Activated CD4-positive, alpha-beta memory T cell treated with anti-CD3 and anti-CD28 coated beads for 36 hours (primary cell): ENCODE data around the gene GLP2R. TPM values are rescaled to one million over a fixed set of nuclear protein-coding genes. Genes with fewer than 3 reads are reported as not detected.

Source experiments
- CTCF ChIA-PET: fragments of 350-600 bp; sonication (Branson Sonifier 250); formaldehyde crosslinking; loops from one replicate; lab custom pipeline; 2021; ENCODE audit warnings: antibody characterized with exemption, inconsistent platforms; lab: Charles Lee
- POLR2A ChIA-PET: fragments of 350-600 bp; sonication (Branson Sonifier 250); formaldehyde crosslinking; loops from one replicate; lab custom pipeline; 2021; ENCODE audit warnings: antibody characterized with exemption; lab: Charles Lee
- DNase-seq: peaks from one replicate; pipeline ENCODE4 v3.0.0-alpha.2; 2020
- H3K27ac Mint-ChIP-seq: one replicate; pipeline ENCODE4 v1.8.0; 2021; ENCODE audit warnings: mixed read lengths
- H3K27me3 Mint-ChIP-seq: one replicate; pipeline ENCODE4 v1.8.0; 2021; ENCODE audit warnings: mixed read lengths
- H3K36me3 Mint-ChIP-seq: one replicate; pipeline ENCODE4 v1.8.0; 2021; ENCODE audit warnings: mixed read lengths
- H3K4me1 Mint-ChIP-seq: one replicate; pipeline ENCODE4 v1.8.0; 2021; ENCODE audit warnings: low read depth, mixed read lengths
- H3K4me3 Mint-ChIP-seq: one replicate; pipeline ENCODE4 v1.8.0; 2021; ENCODE audit warnings: mild to moderate bottlenecking, mixed read lengths
- H3K9me3 Mint-ChIP-seq: one replicate; pipeline ENCODE4 v1.8.0; 2021; ENCODE audit warnings: mixed read lengths
- intact Hi-C: fragments of 100-400 bp; cut with micrococcal nuclease; formaldehyde crosslinking; loops from one replicate; pipeline ENCODE4 v1.15.1; 2023
- total RNA-seq, 2 experiments: library from RNA; stranded (reverse); gene quantifications; one replicate each; pipeline ENCODE4 v1.2.3, GENCODE V29; 2021

Gene GLP2R
- total RNA-seq, 2 experiments from 2014 or later = not detected

DNA sequence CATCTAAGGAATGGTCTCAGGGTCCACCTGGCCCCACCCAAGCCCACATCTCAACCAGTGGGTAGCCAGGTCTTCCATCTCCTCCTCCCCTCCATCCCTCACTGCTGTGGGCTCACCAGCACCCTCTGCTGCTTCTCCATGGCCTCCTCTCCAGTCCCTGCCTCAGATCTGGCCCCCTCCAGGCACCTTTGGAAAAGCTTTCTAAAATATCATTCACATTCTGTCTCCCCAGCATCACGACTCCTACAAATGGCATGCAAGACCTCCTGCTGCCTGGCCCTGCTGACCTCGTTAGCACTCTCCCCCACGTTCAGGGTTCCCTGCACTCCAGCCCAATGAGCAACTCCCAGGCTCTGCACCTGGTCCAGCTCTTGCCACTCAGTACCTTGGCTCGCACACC is 13.7 kb downstream of the GLP2R start:
- CTCF ChIA-PET = no interaction called here
- Mint-ChIP-seq H3K9me3 (no peaks in the 10 kb centered on the region), H3K27ac (no peak overlapping the region), H3K4me3 (no peak overlapping the region), H3K4me1 (no peaks in the 10 kb centered on the region), H3K27me3 (peaks cover 12% of the 10 kb centered on the region), H3K36me3 (no peaks in the 10 kb centered on the region)
- intact Hi-C loops = no loop called here
- DNase-seq = no peak
- POLR2A ChIA-PET = no interaction called here

DNA sequence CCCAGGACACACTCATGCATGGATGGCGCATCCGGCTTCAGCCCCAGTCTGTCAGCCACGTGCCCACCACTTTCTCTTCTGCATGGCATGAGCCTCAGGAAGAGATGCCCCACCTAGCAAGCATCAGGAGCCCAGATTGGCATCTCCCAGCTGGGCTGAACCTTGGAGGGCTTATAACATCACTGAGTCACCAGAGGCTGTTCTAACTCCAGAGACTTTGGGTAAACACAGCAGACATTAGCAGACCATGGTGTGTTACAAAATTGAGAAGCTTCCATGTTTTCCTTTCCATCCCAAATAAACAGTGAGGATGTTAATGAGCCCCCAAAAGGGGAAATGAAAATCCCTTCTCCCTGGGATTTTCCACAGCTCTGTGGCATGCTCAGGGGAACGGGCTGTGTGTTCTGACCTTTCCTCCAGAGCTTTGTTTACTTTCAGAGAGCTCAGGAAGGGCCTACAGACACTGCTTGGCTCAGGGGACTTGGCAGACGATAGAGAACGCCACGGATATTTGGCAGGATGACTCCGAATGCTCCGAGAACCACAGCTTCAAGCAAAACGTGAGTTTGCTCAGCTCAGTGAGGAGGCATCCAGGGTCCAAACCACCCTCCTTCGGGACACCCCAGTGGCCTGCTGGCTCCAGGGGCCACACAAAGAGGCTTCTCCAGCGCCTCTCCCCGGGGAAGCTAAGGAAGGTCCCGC is 16.5 kb downstream of the GLP2R start:
- no peaks in the 10 kb centered on the region for H3K4me1 Mint-ChIP-seq
- H3K36me3 Mint-ChIP-seq = no peaks in the 10 kb centered on the region
- H3K9me3 Mint-ChIP-seq = no peaks in the 10 kb centered on the region
- no peak overlapping the region for H3K27ac Mint-ChIP-seq
- H3K27me3 Mint-ChIP-seq = peaks cover 10% of the 10 kb centered on the region
- intact Hi-C loops = no loop called here
- no peak for DNase-seq
- ChIA-PET POLR2A (no interaction called here), CTCF (no interaction called here)
- H3K4me3 Mint-ChIP-seq = no peak overlapping the region

DNA sequence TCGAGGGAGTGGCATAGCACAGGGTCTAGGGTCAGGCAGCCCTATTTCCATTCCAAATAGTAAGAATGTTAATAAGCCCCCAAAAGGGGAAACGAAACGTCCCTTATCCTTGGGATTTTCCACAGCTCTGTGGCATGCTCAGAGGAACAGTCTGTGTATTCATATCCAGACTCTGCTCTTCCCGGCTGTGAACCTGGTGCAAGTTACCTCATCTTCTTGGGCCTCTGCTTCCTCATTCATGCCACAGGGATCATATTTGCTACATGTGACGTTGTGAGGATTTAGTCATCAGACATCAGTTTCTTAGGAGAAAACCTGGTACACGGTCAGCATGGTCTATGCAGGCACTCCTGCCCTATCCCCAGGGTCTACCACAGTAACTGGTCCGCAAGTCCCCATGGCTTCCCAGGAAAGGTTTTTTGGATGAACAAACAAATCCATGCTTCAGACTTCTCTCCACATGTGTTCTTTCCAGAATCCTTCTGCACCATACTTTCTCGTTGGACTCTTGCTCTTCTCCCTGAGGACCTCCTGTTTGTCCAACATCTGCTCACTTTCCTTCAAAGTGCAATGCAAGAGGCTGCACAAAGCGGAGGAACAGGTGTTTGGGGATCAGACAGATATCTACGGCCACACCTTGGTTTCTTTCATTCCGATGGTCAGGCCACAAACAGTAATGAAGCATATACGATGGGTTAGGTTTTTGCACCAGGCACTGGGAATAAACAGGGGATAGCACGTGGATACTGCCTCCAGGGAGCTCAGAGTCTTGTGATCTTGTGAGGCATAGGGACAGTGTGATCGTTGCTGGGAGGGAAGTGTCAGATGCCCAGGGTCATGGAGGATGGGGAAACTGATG is 17.7 kb downstream of the GLP2R start:
- POLR2A ChIA-PET = no interaction called here
- DNase-seq = no peak
- no peaks in the 10 kb centered on the region for H3K36me3 Mint-ChIP-seq

DNA sequence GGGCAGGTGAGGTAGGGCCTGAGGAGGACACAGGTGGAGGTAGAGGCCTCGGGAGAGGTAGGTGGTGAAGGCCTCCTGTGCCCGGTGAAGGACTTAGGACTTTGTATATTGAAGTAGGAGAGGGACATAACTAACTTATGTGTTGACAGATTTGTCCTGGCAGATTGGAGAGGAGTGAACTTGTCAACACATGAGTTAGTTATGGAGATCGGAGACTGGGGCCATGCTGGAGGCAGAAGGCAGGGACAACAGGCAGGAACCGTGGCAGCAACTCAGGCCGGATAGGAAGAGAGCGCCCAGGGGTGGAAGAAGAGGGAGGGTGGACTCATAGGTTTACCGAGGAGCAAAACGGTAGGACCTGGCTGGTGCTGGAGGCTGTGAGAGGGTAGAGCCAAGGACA is 18.4 kb downstream of the GLP2R start:
- no peak overlapping the region for H3K27ac Mint-ChIP-seq
- H3K36me3 Mint-ChIP-seq = no peaks in the 10 kb centered on the region
- POLR2A ChIA-PET = no interaction called here
- no peaks in the 10 kb centered on the region for H3K4me1 Mint-ChIP-seq
- intact Hi-C loops = no loop called here
- DNase-seq = no peak
- no peak overlapping the region for H3K4me3 Mint-ChIP-seq
- H3K27me3 Mint-ChIP-seq = peaks cover 4% of the 10 kb centered on the region
- H3K9me3 Mint-ChIP-seq = no peaks in the 10 kb centered on the region
- CTCF ChIA-PET = no interaction called here

More for the DNA sequence above, 17.7 kb downstream of the GLP2R start:
- Mint-ChIP-seq H3K27me3 (peaks cover 6% of the 10 kb centered on the region), H3K4me3 (no peak overlapping the region), H3K9me3 (no peaks in the 10 kb centered on the region), H3K27ac (no peak overlapping the region), H3K4me1 (no peaks in the 10 kb centered on the region)
- CTCF ChIA-PET = no interaction called here
- intact Hi-C loops = no loop called here

DNA sequence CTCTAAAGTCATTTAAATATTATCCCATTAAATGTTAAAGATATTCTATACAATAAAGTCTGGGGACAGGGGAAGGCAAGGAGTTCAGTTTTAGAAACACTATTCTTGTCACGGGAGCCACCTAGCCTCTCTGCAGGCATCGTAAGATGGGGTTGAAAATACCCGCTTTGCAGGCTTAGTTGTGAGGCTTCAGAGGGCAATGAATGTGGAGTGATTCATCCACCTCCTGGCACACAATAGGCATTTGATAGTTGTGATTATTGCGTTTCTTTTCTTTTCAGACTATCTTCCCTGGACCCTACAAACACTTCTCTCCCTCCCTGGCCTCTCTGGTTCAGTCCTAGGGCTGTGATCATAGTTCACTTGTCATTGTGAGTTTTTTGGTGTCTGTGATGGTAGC is 19.6 kb downstream of the GLP2R start:
- DNase-seq = no peak
- H3K27me3 Mint-ChIP-seq = peaks cover 1% of the 10 kb centered on the region
- no peaks in the 10 kb centered on the region for H3K9me3 Mint-ChIP-seq
- H3K4me1 Mint-ChIP-seq = no peaks in the 10 kb centered on the region
- H3K36me3 Mint-ChIP-seq = no peaks in the 10 kb centered on the region
- ChIA-PET POLR2A (no interaction called here), CTCF (no interaction called here)
- H3K4me3 Mint-ChIP-seq = no peak overlapping the region
- intact Hi-C loops = no loop called here
- H3K27ac Mint-ChIP-seq = no peak overlapping the region

DNA sequence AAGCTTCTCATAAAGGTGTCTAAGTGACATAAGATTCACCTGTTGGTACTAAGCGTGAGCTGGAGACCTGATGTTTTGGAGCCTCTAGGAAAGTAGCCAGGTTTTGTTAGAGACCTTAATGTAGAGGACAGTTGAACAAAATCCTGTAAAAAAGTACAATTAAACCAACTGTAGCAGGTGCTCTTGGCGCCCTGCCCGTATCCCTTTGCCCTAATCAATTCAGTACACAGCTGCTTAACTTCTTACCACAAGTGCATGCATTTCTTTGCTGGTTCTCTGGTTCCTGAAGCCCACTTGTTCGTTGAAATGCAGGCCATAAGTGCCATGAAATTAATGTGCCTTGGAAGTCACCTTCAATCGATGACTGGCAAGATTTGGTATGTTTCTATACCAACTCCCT is 24.4 kb downstream of the GLP2R start:
- ChIA-PET CTCF (no interaction called here), POLR2A (no interaction called here)
- no peak overlapping the region for H3K27ac Mint-ChIP-seq
- H3K4me3 Mint-ChIP-seq = no peak overlapping the region
- intact Hi-C loops = no loop called here
- no peaks in the 10 kb centered on the region for H3K4me1 Mint-ChIP-seq
- H3K27me3 Mint-ChIP-seq = peaks cover 2% of the 10 kb centered on the region
- no peaks in the 10 kb centered on the region for H3K36me3 Mint-ChIP-seq
- H3K9me3 Mint-ChIP-seq = no peaks in the 10 kb centered on the region
- DNase-seq = no peak

DNA sequence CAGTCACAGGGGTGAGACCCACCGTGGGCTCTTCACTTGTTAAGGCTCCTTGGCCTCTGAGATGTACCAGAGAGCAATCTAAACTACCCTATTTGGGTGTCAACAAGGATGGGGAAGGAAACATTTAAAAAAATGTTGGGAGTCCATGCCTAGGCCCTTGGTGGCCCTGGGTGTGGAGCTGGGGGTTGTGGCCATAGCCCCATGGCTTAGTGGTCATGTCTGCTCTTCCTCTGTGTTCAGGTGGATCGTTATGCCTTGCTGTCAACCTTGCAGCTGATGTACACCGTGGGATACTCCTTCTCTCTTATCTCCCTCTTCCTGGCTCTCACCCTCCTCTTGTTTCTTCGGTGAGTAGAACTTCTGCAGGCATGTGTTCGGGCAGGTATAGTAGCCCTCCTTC is 28.5 kb downstream of the GLP2R start:
- POLR2A ChIA-PET = no interaction called here
- Mint-ChIP-seq H3K27ac (no peak overlapping the region), H3K9me3 (peaks cover 5% of the 10 kb centered on the region), H3K36me3 (no peaks in the 10 kb centered on the region), H3K4me1 (no peaks in the 10 kb centered on the region), H3K4me3 (no peak overlapping the region), H3K27me3 (peaks cover 2% of the 10 kb centered on the region)
- CTCF ChIA-PET = no interaction called here
- DNase-seq = no peak
- intact Hi-C loops = no loop called here

DNA sequence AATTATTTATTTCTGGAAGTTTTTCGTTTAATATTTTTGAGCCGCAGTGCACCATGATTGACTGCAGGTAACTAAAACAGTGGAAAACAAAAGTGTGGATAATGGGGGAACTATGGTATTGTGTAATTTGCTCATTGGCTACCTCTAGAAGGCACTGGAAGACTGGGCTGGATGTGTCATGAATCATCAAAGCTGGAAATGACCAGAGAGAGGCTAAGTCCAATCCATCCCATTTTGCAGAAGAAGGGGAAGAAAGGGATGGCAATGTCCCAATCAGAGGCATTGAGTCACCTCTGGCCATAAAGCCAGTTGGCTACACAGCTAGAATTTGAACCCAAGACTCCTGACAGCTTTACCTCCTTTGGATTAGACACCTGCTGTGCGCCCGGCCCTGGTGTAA is 29.3 kb downstream of the GLP2R start:
- CTCF ChIA-PET = no interaction called here

DNA sequence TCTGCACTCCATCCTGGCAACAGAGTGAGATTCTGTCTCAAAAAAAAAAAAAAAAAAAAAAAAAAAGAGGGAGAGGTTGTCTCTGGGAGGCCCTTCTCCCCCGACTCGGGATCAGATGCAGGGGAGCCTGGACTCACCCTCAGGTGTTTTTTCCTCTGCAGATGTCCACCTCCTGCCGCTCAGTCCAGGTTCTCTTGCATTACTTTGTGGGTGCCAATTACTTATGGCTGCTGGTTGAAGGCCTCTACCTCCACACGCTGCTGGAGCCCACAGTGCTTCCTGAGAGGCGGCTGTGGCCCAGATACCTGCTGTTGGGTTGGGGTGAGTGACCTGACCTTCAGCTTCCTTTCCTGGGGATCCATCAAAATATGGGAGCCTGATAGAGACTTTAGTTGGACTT is 34.1 kb downstream of the GLP2R start:
- intact Hi-C loops = no loop called here
- ChIA-PET CTCF (no interaction called here), POLR2A (no interaction called here)
- no peak overlapping the region for H3K27ac Mint-ChIP-seq
- H3K4me1 Mint-ChIP-seq = no peaks in the 10 kb centered on the region
- H3K9me3 Mint-ChIP-seq = peaks cover 9% of the 10 kb centered on the region
- DNase-seq = no peak
- H3K27me3 Mint-ChIP-seq = peaks cover 1% of the 10 kb centered on the region
- H3K4me3 Mint-ChIP-seq = no peak overlapping the region
- no peaks in the 10 kb centered on the region for H3K36me3 Mint-ChIP-seq

More for the DNA sequence above, 29.3 kb downstream of the GLP2R start:
- H3K27ac Mint-ChIP-seq = no peak overlapping the region
- intact Hi-C loops = no loop called here
- H3K36me3 Mint-ChIP-seq = no peaks in the 10 kb centered on the region
- peaks cover 5% of the 10 kb centered on the region for H3K9me3 Mint-ChIP-seq
- no peaks in the 10 kb centered on the region for H3K4me1 Mint-ChIP-seq
- DNase-seq = no peak
- peaks cover 2% of the 10 kb centered on the region for H3K27me3 Mint-ChIP-seq
- POLR2A ChIA-PET = interaction anchor here (0.6 kb wide), 1 partner anchor 1137 kb away, joined by 3 read pairs; no protein-coding TSS in a partner anchor
- no peak overlapping the region for H3K4me3 Mint-ChIP-seq

DNA sequence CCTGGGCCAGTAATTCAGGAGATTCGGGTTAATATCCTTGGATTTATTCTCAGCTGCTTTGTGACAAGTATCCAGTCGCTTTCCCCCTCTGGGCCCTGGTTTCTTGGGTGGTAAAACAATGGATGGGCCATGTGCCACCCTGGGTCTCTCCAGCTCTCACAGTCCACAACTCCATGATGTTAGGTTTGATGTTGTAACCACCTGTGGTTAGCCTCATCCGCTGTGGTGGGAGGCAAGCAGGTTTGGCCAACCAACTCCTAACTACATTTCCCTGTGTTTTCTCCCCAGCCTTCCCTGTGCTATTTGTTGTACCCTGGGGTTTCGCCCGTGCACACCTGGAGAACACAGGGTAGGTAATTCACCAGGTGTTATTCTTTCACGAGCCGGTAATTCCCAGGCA is 35.1 kb downstream of the GLP2R start:
- intact Hi-C loops = no loop called here
- H3K4me1 Mint-ChIP-seq = no peaks in the 10 kb centered on the region
- POLR2A ChIA-PET = no interaction called here
- H3K36me3 Mint-ChIP-seq = no peaks in the 10 kb centered on the region
- H3K27me3 Mint-ChIP-seq = peaks cover 1% of the 10 kb centered on the region
- DNase-seq = no peak
- H3K27ac Mint-ChIP-seq = no peak overlapping the region
- CTCF ChIA-PET = no interaction called here
- H3K9me3 Mint-ChIP-seq = peaks cover 9% of the 10 kb centered on the region
- H3K4me3 Mint-ChIP-seq = no peak overlapping the region

DNA sequence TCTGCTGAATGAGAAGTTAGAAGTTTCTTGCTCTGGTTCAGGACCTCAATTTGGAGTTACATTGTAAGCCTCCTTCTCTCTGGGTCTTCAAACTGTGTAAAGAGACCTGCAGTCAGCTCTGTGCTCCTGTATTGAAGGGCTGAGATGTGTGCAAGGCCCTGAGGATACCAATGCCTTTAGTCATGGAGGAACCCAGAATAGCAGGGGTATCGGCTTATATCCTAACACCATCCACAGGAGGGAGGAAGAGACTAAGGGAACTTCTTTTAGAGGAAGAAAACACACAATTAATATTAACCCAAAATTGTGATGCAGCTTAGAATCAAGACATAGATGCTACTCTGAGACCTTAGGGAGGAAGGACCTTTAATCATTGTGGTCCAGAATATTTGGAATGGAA is 36.5 kb downstream of the GLP2R start:
- Mint-ChIP-seq H3K36me3 (no peaks in the 10 kb centered on the region), H3K9me3 (peaks cover 9% of the 10 kb centered on the region), H3K4me1 (no peaks in the 10 kb centered on the region), H3K27ac (no peak overlapping the region), H3K27me3 (peaks cover 1% of the 10 kb centered on the region), H3K4me3 (no peak overlapping the region)
- DNase-seq = no peak
- POLR2A ChIA-PET = no interaction called here
- CTCF ChIA-PET = no interaction called here
- intact Hi-C loops = no loop called here

DNA sequence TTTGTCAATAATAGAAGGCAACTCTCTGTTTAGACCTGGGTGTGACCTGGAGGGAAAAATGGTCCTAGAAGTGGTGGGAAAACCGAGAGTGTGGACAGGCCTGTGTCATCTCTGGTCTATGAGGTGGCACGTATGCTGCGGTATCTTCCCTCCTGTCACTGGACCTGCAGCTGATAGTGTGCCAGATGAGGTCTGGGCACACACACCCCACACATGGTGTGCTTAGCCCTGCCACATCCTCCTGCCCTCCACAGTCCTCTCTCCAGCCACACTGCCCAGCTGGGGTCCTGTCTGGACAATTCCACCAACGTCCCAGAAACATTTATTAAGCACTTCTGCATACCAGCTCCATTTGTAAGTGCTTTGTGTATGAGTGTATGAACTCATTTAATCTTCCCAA is 37.2 kb downstream of the GLP2R start:
- DNase-seq = no peak
- ChIA-PET CTCF (no interaction called here), POLR2A (no interaction called here)
- H3K4me1 Mint-ChIP-seq = no peaks in the 10 kb centered on the region
- intact Hi-C loops = no loop called here
- peaks cover 9% of the 10 kb centered on the region for H3K9me3 Mint-ChIP-seq
- no peak overlapping the region for H3K4me3 Mint-ChIP-seq
- H3K27ac Mint-ChIP-seq = no peak overlapping the region
- no peaks in the 10 kb centered on the region for H3K36me3 Mint-ChIP-seq
- peaks cover 1% of the 10 kb centered on the region for H3K27me3 Mint-ChIP-seq
